ENCODE data around the gene GPR25.

The GPR25 gene

DNA sequence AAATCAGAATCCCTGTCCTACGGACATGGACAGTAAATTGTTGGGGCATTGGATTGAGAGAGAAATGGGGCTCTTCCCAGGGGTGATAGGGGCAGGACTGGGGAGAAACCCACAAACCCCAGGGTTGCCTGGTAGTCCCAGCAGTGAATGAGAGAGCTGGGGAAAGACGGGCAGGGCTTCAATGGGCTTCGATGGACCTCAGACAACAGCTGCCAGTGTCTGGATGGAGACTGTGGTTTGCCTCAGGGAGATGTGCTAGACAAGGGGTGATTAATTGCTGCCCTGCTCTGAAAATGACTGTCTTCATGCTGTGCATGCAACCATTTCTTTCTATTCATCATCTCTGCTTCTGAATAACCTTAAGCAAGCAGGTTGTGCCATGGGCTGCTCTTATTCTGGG is 7.4 kb downstream of the GPR25 start:
- Histone ChIP-seq H3K9ac (ENCODE audit: low read length) (no peak overlapping the region), H3K36me3 (replicated peaks; ENCODE audit: insufficient read depth, low read length) (no peaks in the 10 kb centered on the region), H3K27ac (ENCODE audit: low read length) (no peak overlapping the region), H2AFZ (ENCODE audit: low read length) (no peak overlapping the region), H3F3A (ENCODE audit: insufficient read depth, low read length) (peaks cover 21% of the 10 kb centered on the region), H3K9me3 (replicated peaks; ENCODE audit: insufficient read depth, low read length) (no peaks in the 10 kb centered on the region), H3K4me3 (ENCODE audit: low read length) (no peak overlapping the region), H3K27me3 (replicated peaks; ENCODE audit: insufficient read depth, low read length) (no peaks in the 10 kb centered on the region), H3K4me2 (ENCODE audit: low read depth, low read length) (no peak overlapping the region), H3K9me2 (replicated peaks; ENCODE audit: insufficient read depth, low read length) (no peaks in the 10 kb centered on the region), H3K4me1 (ENCODE audit: low read length) (peaks cover 17% of the 10 kb centered on the region), H3K79me2 (ENCODE audit: low read length) (no peaks in the 10 kb centered on the region), H4K20me1 (ENCODE audit: insufficient read depth, low read length) (no peaks in the 10 kb centered on the region)
- no peak for DNase-seq
- TF ChIP-seq EZH2phosphoT487 (IDR thresholded peaks at IDR 0.05; ENCODE audit: low read length) (no peak), EZH2 (optimal IDR thresholded peaks at IDR 0.05; ENCODE audit: low read depth, low read length) (no peak)
- TF ChIP-seq, protein P1, sequence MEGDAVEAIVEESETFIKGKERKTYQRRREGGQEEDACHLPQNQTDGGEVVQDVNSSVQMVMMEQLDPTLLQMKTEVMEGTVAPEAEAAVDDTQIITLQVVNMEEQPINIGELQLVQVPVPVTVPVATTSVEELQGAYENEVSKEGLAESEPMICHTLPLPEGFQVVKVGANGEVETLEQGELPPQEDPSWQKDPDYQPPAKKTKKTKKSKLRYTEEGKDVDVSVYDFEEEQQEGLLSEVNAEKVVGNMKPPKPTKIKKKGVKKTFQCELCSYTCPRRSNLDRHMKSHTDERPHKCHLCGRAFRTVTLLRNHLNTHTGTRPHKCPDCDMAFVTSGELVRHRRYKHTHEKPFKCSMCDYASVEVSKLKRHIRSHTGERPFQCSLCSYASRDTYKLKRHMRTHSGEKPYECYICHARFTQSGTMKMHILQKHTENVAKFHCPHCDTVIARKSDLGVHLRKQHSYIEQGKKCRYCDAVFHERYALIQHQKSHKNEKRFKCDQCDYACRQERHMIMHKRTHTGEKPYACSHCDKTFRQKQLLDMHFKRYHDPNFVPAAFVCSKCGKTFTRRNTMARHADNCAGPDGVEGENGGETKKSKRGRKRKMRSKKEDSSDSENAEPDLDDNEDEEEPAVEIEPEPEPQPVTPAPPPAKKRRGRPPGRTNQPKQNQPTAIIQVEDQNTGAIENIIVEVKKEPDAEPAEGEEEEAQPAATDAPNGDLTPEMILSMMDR (IDR thresholded peaks at IDR 0.05; ENCODE audit: low read length), result no peak

GRCh38 chr1:200883118-200883517 is 10.3 kb downstream of the GPR25 start:
- DNase-seq, result no peak
- H3K4me2 ChIP-seq (ENCODE audit: low read depth, low read length), result no peak overlapping the region
- H3K4me3 ChIP-seq (ENCODE audit: low read length), result no peak overlapping the region
- H3K4me1 ChIP-seq (ENCODE audit: low read length), result peaks cover 37% of the 10 kb centered on the region
- H3K9ac ChIP-seq (ENCODE audit: low read length), result no peak overlapping the region
- no peaks in the 10 kb centered on the region for H3K79me2 ChIP-seq (ENCODE audit: low read length)
- H3F3A ChIP-seq (ENCODE audit: insufficient read depth, low read length), result peaks cover 28% of the 10 kb centered on the region
- TF ChIP-seq EZH2 (optimal IDR thresholded peaks at IDR 0.05; ENCODE audit: low read depth, low read length) (no peak), EZH2phosphoT487 (IDR thresholded peaks at IDR 0.05; ENCODE audit: low read length) (no peak)
- TF ChIP-seq, protein P1 (IDR thresholded peaks at IDR 0.05; ENCODE audit: low read length), result no peak
- H3K9me3 ChIP-seq (replicated peaks; ENCODE audit: insufficient read depth, low read length), result no peaks in the 10 kb centered on the region
- no peak overlapping the region for H3K27ac ChIP-seq (ENCODE audit: low read length)
- no peaks in the 10 kb centered on the region for H3K27me3 ChIP-seq (replicated peaks; ENCODE audit: insufficient read depth, low read length)
- no peak overlapping the region for H2AFZ ChIP-seq (ENCODE audit: low read length)
- no peaks in the 10 kb centered on the region for H3K36me3 ChIP-seq (replicated peaks; ENCODE audit: insufficient read depth, low read length)
- H4K20me1 ChIP-seq (ENCODE audit: insufficient read depth, low read length), result no peaks in the 10 kb centered on the region
- H3K9me2 ChIP-seq (replicated peaks; ENCODE audit: insufficient read depth, low read length), result no peaks in the 10 kb centered on the region

DNA sequence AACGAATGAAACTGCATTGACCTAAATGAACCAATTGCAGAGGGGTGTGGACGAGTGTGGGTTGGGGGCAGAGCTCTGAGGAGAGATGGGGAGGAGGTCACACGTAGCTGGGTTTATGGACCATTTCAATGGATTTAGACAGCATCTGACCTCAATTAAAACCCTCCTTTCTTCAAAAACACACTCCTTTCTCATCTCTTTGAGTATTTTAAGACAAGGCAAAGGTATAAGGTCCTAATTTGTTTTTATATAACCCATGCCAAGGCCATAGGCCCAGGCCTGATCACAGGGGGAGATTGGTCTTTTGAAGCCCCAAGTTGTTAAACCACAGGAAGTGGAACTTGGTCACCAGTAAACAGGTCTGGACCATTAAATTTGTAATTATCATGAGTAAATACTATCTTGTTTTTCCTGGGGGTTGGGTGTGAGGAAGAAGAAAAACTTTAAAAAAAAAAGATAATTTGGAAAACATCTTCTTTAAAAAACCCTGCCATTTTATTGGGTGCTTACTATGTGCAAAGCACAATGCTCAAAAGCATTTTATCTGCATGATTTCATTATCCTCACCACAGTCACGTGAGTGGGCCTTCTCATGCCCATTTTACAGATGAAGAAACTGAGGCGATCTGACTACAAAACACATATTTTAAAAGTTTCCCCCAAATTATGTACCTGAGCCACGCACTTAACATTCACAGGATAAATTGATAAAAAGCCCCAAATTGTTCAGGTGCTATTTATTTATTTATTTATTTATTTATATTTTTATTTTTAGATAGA is 13.0 kb downstream of the GPR25 start:
- H3F3A ChIP-seq (ENCODE audit: insufficient read depth, low read length), result peaks cover 43% of the 10 kb centered on the region
- no peaks in the 10 kb centered on the region for H4K20me1 ChIP-seq (ENCODE audit: insufficient read depth, low read length)
- H3K4me3 ChIP-seq (ENCODE audit: low read length), result no peak overlapping the region
- no peak overlapping the region for H2AFZ ChIP-seq (ENCODE audit: low read length)
- H3K79me2 ChIP-seq (ENCODE audit: low read length), result peaks cover 10% of the 10 kb centered on the region
- no peak overlapping the region for H3K9ac ChIP-seq (ENCODE audit: low read length)
- no peak overlapping the region for H3K4me2 ChIP-seq (ENCODE audit: low read depth, low read length)
- no peaks in the 10 kb centered on the region for H3K36me3 ChIP-seq (replicated peaks; ENCODE audit: insufficient read depth, low read length)
- no peak overlapping the region for H3K27ac ChIP-seq (ENCODE audit: low read length)
- no peaks in the 10 kb centered on the region for H3K9me3 ChIP-seq (replicated peaks; ENCODE audit: insufficient read depth, low read length)
- no peak for DNase-seq
- H3K27me3 ChIP-seq (replicated peaks; ENCODE audit: insufficient read depth, low read length), result no peaks in the 10 kb centered on the region
- TF ChIP-seq, protein P1 (IDR thresholded peaks at IDR 0.05; ENCODE audit: low read length), result no peak
- TF ChIP-seq EZH2phosphoT487 (IDR thresholded peaks at IDR 0.05; ENCODE audit: low read length), result no peak
- no peak for TF ChIP-seq EZH2 (optimal IDR thresholded peaks at IDR 0.05; ENCODE audit: low read depth, low read length)
- H3K9me2 ChIP-seq (replicated peaks; ENCODE audit: insufficient read depth, low read length), result no peaks in the 10 kb centered on the region
- H3K4me1 ChIP-seq (ENCODE audit: low read length), result peaks cover 56% of the 10 kb centered on the region
